Measurements from ENCODE around the gene HTT-AS.

DNA sequence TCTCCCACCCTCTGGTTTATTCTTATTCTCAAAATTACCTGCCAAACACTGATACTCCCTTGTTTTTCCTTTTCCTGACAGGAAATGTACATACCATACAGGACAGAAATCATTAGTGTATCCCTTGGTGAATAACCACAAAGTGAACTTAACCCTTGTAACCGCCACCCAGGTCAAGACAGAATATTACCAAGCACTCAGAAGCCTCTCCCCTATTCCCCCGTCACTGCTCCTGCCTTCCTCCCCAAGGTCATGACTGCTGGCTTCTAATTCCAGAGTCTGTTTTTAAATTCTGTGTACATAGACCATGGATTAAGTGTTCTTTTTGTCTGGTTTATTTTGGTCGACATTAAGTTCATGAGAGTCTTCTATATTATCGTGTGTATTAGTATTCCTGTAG, 37.9 kb upstream of the HTT-AS start:
- TF ChIP-seq, protein P1, sequence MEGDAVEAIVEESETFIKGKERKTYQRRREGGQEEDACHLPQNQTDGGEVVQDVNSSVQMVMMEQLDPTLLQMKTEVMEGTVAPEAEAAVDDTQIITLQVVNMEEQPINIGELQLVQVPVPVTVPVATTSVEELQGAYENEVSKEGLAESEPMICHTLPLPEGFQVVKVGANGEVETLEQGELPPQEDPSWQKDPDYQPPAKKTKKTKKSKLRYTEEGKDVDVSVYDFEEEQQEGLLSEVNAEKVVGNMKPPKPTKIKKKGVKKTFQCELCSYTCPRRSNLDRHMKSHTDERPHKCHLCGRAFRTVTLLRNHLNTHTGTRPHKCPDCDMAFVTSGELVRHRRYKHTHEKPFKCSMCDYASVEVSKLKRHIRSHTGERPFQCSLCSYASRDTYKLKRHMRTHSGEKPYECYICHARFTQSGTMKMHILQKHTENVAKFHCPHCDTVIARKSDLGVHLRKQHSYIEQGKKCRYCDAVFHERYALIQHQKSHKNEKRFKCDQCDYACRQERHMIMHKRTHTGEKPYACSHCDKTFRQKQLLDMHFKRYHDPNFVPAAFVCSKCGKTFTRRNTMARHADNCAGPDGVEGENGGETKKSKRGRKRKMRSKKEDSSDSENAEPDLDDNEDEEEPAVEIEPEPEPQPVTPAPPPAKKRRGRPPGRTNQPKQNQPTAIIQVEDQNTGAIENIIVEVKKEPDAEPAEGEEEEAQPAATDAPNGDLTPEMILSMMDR (IDR thresholded peaks at IDR 0.05) = no peak
- TF ChIP-seq POLR2A (IDR thresholded peaks at IDR 0.05) (no peak), POLR2AphosphoS5 (IDR thresholded peaks at IDR 0.05) (peak in 1 of 3 donors; percentile 23)

Data from stomach (tissue), 4 donors.